AG04449 (cell line): ENCODE measurements around the gene MAG.

Experiments
- CTCF ChIA-PET: fragments of 350-600 bp; formaldehyde crosslinking; extraction: SDS; loops from one replicate; lab custom pipeline; 2021; ENCODE audit warnings: antibody characterized with exemption; lab: Yijun Ruan, JAX
- POLR2A ChIA-PET: fragments of 400-600, 350-600 bp; formaldehyde crosslinking; extraction: SDS; loops from one replicate; lab custom pipeline; 2020; ENCODE audit warnings: antibody characterized with exemption, inconsistent platforms; lab: Yijun Ruan, JAX
- DNase-seq: peaks from one replicate; pipeline ENCODE4 v3.0.0-alpha.2; 2010; ENCODE audit warnings: low read depth, low spot score
- H3K4me3 ChIP-seq: 2 replicates; pipeline ENCODE4 v1.5.1; 2011; ENCODE audit warnings: low read depth, mild to moderate bottlenecking, control low read depth, low read length
- CTCF ChIP-seq: IDR thresholded peaks from one replicate; pipeline ENCODE4 v1.5.1; 2011; ENCODE audit warnings: mild to moderate bottlenecking, moderate library complexity, low read length, control low read depth, inconsistent platforms; ENCODE audit not compliant: insufficient read depth; ENCODE audit errors: missing control alignments

MAG gene

GRCh38 chr19:35268536-35269437, 23.2 kb upstream of the MAG start, which contains the start of gene USF2:
Gene USF2, plus strand, starts transcription at chr19:35268962. Its CDS starts 140 bp downstream, at chr19:35269102.
- ChIA-PET POLR2A (interaction anchor here (0.6 kb wide), 1 partner anchor 17 kb away, joined by 3 read pairs; no protein-coding TSS in a partner anchor), CTCF (interaction anchor here (1.0 to 1.6 kb wide), 6 partner anchors 9 to 127 kb away, joined by 3 to 8 read pairs (median 4); no protein-coding TSS in a partner anchor)
- peak within 1 kb of the TSS; percentile 82 for H3K4me3 ChIP-seq
- no peak for TF ChIP-seq CTCF
- no peak for DNase-seq

GRCh38 chr19:35269438-35270117, 22.4 kb upstream of the MAG start:
- peak overlapping the region; percentile 64 for H3K4me3 ChIP-seq
- POLR2A ChIA-PET: no interaction called here
- peak; percentile 62 for TF ChIP-seq CTCF
- CTCF ChIA-PET: interaction anchor here (0.8 to 1.6 kb wide), 7 partner anchors 8 to 203 kb away, joined by 3 to 8 read pairs (median 3); partner anchors contain the start of gene FXYD5
- no peak for DNase-seq

- TF ChIP-seq CTCF: no peak
- no peak overlapping the region for H3K4me3 ChIP-seq
- ChIA-PET CTCF (interaction anchor here (0.8 to 1.6 kb wide), 6 partner anchors 11 to 204 kb away, joined by 3 to 5 read pairs (median 3); partner anchors contain the start of genes FXYD5 and HAMP), POLR2A (no interaction called here)
- DNase-seq: no peak
Measured at GRCh38 chr19:35270381-35270811, 21.6 kb upstream of the MAG start.

- no peak for DNase-seq
- no peak overlapping the region for H3K4me3 ChIP-seq
- no peak for TF ChIP-seq CTCF
- ChIA-PET CTCF (no interaction called here), POLR2A (no interaction called here)
Measured at GRCh38 chr19:35271546-35271945, 20.4 kb upstream of the MAG start.

- no peak for TF ChIP-seq CTCF
- no peak for DNase-seq
- ChIA-PET POLR2A (no interaction called here), CTCF (no interaction called here)
- no peak overlapping the region for H3K4me3 ChIP-seq
Measured at GRCh38 chr19:35272122-35272719, 19.7 kb upstream of the MAG start.
